Measurements from ENCODE around the gene ELOVL1.

DNA sequence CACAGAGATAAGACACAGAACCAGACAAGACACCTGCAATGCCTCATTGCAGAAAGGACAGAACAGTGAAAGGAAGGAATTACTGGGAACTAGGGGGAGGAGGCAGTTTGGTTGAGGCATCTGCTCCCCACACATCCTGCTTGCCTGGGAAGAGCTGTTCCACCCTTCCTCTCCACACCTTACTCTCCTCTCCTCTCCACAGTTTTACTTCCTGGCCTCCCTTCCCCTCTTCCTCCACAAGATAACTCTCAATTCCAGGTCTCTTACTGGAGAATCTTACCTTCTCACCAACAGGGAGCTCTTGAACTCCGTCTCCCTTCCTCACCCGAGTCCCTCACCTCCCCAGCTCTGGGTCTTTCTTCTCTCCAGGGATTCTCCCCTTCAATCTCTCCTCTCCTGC is 2.1 kb downstream of the ELOVL1 start:
- TF ChIP-seq, protein P1, sequence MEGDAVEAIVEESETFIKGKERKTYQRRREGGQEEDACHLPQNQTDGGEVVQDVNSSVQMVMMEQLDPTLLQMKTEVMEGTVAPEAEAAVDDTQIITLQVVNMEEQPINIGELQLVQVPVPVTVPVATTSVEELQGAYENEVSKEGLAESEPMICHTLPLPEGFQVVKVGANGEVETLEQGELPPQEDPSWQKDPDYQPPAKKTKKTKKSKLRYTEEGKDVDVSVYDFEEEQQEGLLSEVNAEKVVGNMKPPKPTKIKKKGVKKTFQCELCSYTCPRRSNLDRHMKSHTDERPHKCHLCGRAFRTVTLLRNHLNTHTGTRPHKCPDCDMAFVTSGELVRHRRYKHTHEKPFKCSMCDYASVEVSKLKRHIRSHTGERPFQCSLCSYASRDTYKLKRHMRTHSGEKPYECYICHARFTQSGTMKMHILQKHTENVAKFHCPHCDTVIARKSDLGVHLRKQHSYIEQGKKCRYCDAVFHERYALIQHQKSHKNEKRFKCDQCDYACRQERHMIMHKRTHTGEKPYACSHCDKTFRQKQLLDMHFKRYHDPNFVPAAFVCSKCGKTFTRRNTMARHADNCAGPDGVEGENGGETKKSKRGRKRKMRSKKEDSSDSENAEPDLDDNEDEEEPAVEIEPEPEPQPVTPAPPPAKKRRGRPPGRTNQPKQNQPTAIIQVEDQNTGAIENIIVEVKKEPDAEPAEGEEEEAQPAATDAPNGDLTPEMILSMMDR (IDR thresholded peaks at IDR 0.05 in 2 of 3, conservative IDR thresholded peaks at IDR 0.05 in 1 of 3; ENCODE audit: borderline replicate concordance in 1 of 3, insufficient read depth in 1 of 3, low read depth in 2 of 3, low read length in 2 of 3), result no peak
- TF ChIP-seq YY1 (IDR thresholded peaks at IDR 0.05; ENCODE audit: extremely low read depth, insufficient replicate concordance, low read depth, low read length) (no peak), EZH2phosphoT487 (IDR thresholded peaks at IDR 0.05; ENCODE audit: borderline replicate concordance) (no peak), JUND (IDR thresholded peaks at IDR 0.05) (no peak), SP1 (IDR thresholded peaks at IDR 0.05; ENCODE audit: low read depth) (no peak), SIN3A (IDR thresholded peaks at IDR 0.05; ENCODE audit: low read depth) (no peak), EZH2 (IDR thresholded peaks at IDR 0.05) (no peak), TCF7L2 (IDR thresholded peaks at IDR 0.05; ENCODE audit: borderline replicate concordance, extremely low read depth, insufficient read depth, insufficient read length) (no peak), RAD21 (IDR thresholded peaks at IDR 0.05; ENCODE audit: low read depth) (no peak)
